Skeletal muscle satellite cell (primary cell): Measurements from ENCODE around the gene ROR1.

Experiments
- H3K27me3 ChIP-seq: 2 replicates; pipeline ENCODE4 v1.7.0; 2013; ENCODE audit warnings: low read length; ENCODE audit not compliant: control insufficient read depth, insufficient read depth
- H3K36me3 ChIP-seq: 2 replicates; pipeline ENCODE4 v1.7.0; 2013; ENCODE audit warnings: mild to moderate bottlenecking, control low read depth, low read length; ENCODE audit not compliant: insufficient read depth
- H3K4me1 ChIP-seq: 2 replicates; pipeline ENCODE4 v1.7.0; 2013; ENCODE audit warnings: low read length; ENCODE audit not compliant: control insufficient read depth, insufficient read depth
- H3K4me2 ChIP-seq: 2 replicates; pipeline ENCODE4 v1.7.0; 2013; ENCODE audit warnings: mild to moderate bottlenecking, low read length
- H3K4me3 ChIP-seq: 2 replicates; pipeline ENCODE4 v1.7.0; 2013; ENCODE audit warnings: low read length
- H3K9ac ChIP-seq: 2 replicates; pipeline ENCODE4 v1.7.0; 2013; ENCODE audit warnings: mild to moderate bottlenecking, low read depth, low read length, moderate library complexity
- H3K9me3 ChIP-seq: replicated peaks from 2 replicates; pipeline ENCODE4 v1.7.0; 2013; ENCODE audit warnings: mild to moderate bottlenecking, control low read depth, low read length

The ROR1 gene

GRCh38 chr1:64043976-64044375 is 270.2 kb downstream of the ROR1 start:
- Histone ChIP-seq H3K36me3 (no peaks in the 10 kb centered on the region), H3K4me2 (peak overlapping the region; percentile 52), H3K9ac (peak overlapping the region; percentile 79), H3K4me1 (peaks cover 64% of the 10 kb centered on the region), H3K9me3 (no peaks in the 10 kb centered on the region), H3K4me3 (peak overlapping the region; percentile 16), H3K27me3 (no peaks in the 10 kb centered on the region)

DNA sequence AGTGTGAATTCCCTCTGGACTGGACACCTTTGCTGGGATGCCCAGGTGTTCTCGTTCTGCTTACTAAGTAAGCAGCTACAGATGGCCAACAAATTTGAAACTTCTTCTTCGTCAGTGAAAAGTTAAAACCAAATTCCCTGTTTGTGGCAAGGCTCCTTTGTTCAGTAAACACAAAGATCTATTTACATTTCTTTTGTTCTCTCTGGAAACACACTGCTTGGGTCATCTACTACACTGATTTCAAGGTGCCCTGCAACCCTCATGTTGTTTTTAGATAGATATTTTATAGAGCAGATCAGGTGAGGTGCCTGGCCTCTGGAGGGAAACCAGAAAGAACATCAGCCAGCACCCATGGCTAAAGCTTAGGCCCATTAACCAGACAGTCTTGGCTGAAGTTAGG is 272.4 kb downstream of the ROR1 start:
- Histone ChIP-seq H3K9me3 (no peaks in the 10 kb centered on the region), H3K4me1 (peaks cover 44% of the 10 kb centered on the region), H3K36me3 (peaks cover 11% of the 10 kb centered on the region), H3K27me3 (no peaks in the 10 kb centered on the region), H3K9ac (no peak overlapping the region), H3K4me3 (no peak overlapping the region), H3K4me2 (no peak overlapping the region)

GRCh38 chr1:64046891-64047290 is 273.1 kb downstream of the ROR1 start:
- Histone ChIP-seq H3K9me3 (no peaks in the 10 kb centered on the region), H3K9ac (no peak overlapping the region), H3K4me3 (no peak overlapping the region), H3K36me3 (peaks cover 11% of the 10 kb centered on the region), H3K4me2 (no peak overlapping the region), H3K4me1 (peaks cover 38% of the 10 kb centered on the region), H3K27me3 (no peaks in the 10 kb centered on the region)

DNA sequence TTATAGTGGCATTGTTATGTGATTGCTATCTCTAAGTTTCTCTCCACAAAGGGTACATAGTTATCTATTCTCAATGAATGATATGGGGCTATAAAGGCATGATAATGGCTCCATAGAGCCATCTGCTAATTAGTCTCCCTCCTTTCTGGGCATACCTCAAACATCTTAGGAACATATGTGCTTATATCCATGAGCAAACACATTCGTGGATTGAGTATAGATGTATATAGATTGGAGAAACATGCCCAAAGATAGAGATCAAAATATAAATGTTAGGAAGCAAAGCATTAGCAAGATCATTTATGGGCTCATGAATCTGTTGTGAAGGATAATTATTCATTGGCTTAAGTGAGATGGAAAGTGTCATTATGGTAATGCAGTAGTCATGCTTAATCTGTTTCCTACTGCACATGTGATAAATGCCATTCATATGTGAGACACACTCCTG is 273.8 kb downstream of the ROR1 start:
- Histone ChIP-seq H3K27me3 (no peaks in the 10 kb centered on the region), H3K4me2 (no peak overlapping the region), H3K36me3 (peaks cover 11% of the 10 kb centered on the region), H3K4me3 (no peak overlapping the region), H3K4me1 (peaks cover 32% of the 10 kb centered on the region), H3K9ac (no peak overlapping the region), H3K9me3 (no peaks in the 10 kb centered on the region)

DNA sequence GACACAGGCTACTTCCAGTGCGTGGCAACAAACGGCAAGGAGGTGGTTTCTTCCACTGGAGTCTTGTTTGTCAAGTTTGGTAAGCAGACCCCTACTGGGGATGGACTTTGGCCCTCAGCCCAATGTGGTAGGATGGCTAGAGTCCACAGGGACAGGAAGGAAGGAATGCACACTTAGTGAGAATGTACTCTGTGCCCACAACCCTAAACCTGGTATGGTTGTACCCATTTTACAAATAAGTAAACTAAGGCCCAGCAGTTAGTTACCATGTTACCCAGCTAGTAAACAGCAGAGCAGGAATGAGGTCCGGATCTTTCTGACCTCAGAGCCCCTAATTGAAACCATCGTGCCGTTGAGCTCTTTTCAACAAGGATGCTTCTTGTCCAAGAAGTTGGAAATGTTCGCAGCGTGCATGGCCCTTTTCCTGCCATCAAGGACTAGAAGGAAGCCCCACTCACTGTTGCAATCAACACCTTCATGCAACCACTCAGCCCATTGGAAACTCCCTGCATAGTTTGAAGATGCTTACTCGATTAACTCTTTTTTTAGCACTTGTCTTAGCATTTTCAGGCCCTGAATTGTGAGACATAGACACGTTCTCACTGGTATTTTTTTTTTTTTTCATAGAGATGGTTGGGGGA is 276.2 kb downstream of the ROR1 start:
- Histone ChIP-seq H3K4me3 (no peak overlapping the region), H3K4me2 (no peak overlapping the region), H3K4me1 (peaks cover 11% of the 10 kb centered on the region)

DNA sequence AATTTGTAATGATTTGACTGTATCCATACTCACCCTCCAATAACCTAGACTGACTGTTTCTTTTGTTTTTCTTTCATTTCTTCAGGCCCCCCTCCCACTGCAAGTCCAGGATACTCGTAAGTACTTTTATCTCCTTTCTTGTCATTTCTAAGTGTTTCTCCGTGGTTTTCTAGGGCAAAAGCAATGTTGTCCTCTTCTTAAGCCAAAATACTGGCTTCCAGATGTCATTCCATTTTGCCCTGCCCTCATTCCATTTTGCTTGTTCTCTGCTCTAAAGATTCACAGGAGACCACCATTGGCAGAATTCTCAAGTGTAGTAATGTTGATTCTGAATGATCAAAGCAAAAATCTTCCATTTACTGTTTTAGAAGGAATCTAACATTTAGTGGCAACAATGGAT is 276.8 kb downstream of the ROR1 start:
- H3K4me1 ChIP-seq: peaks cover 11% of the 10 kb centered on the region
- H3K36me3 ChIP-seq: peaks cover 11% of the 10 kb centered on the region
- no peak overlapping the region for H3K4me2 ChIP-seq
- no peak overlapping the region for H3K4me3 ChIP-seq
- H3K9ac ChIP-seq: no peak overlapping the region
- no peaks in the 10 kb centered on the region for H3K9me3 ChIP-seq
- no peaks in the 10 kb centered on the region for H3K27me3 ChIP-seq

More for the DNA sequence above, 276.2 kb downstream of the ROR1 start:
- Histone ChIP-seq H3K27me3 (no peaks in the 10 kb centered on the region), H3K9ac (no peak overlapping the region), H3K9me3 (no peaks in the 10 kb centered on the region), H3K36me3 (peaks cover 11% of the 10 kb centered on the region)

GRCh38 chr1:64051796-64052195 is 278.0 kb downstream of the ROR1 start:
- H3K36me3 ChIP-seq: peaks cover 11% of the 10 kb centered on the region
- no peaks in the 10 kb centered on the region for H3K27me3 ChIP-seq
- H3K9me3 ChIP-seq: no peaks in the 10 kb centered on the region
- H3K4me3 ChIP-seq: no peak overlapping the region
- H3K4me1 ChIP-seq: peaks cover 10% of the 10 kb centered on the region
- no peak overlapping the region for H3K4me2 ChIP-seq
- no peak overlapping the region for H3K9ac ChIP-seq

GRCh38 chr1:64052777-64053176 is 279.0 kb downstream of the ROR1 start:
- Histone ChIP-seq H3K27me3 (no peaks in the 10 kb centered on the region), H3K36me3 (peaks cover 11% of the 10 kb centered on the region), H3K9ac (no peak overlapping the region), H3K4me2 (no peak overlapping the region), H3K4me3 (no peak overlapping the region), H3K9me3 (no peaks in the 10 kb centered on the region), H3K4me1 (no peaks in the 10 kb centered on the region)

DNA sequence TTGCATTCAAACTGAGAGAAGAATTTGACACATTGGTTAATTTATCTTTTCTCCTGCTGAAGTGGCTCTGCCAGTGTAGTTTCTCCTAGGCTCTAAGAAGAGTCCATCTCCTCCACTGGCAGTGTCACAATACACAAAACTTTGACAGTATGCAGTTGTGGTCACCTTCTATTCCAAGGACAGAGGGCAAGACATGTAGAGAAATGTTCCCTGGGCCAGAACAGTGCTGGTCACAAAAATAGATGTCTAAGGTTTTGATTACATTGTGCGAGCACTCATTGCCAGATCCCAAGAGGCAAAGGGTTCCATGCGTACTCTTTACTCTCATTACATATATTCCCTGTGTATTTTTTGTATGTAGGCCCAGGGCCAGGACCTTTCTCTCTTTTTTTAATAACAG is 281.5 kb downstream of the ROR1 start:
- Histone ChIP-seq H3K9me3 (no peaks in the 10 kb centered on the region), H3K4me3 (no peak overlapping the region), H3K27me3 (no peaks in the 10 kb centered on the region), H3K4me2 (no peak overlapping the region), H3K4me1 (peaks cover 2% of the 10 kb centered on the region), H3K36me3 (peaks cover 7% of the 10 kb centered on the region), H3K9ac (no peak overlapping the region)

DNA sequence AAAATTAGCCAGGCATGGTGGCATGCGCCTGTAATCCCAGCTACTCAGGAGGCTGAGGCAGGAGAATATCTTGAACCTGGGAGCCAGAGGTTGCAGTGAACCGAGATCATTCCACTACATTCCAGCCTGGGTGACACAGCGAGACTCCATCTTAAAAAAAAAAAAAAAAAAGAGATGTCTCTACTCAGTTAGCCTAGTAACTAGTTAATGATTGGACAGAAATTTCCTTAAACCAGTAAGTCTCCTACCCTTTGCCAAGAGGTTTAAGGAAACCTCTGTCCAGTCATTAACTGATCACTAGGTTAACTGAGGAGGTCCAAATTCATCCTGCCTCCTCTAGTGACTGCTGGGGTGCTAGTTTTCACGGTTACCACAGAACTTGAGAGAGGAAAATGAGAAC is 285.7 kb downstream of the ROR1 start:
- Histone ChIP-seq H3K4me3 (no peak overlapping the region), H3K36me3 (peaks cover 2% of the 10 kb centered on the region), H3K9me3 (no peaks in the 10 kb centered on the region), H3K4me1 (peaks cover 43% of the 10 kb centered on the region), H3K27me3 (no peaks in the 10 kb centered on the region), H3K4me2 (no peak overlapping the region), H3K9ac (no peak overlapping the region)

GRCh38 chr1:64060611-64061302 is 286.9 kb downstream of the ROR1 start:
- H3K4me2 ChIP-seq: peak overlapping the region; percentile 22
- H3K9me3 ChIP-seq: no peaks in the 10 kb centered on the region
- no peak overlapping the region for H3K9ac ChIP-seq
- no peak overlapping the region for H3K4me3 ChIP-seq
- H3K36me3 ChIP-seq: peaks cover 2% of the 10 kb centered on the region
- H3K27me3 ChIP-seq: no peaks in the 10 kb centered on the region
- peaks cover 52% of the 10 kb centered on the region for H3K4me1 ChIP-seq
